DMS53 (cell line): Measurements from ENCODE around the gene CCNK.

Experiments
- DNase-seq: peaks from one replicate; lab custom pipeline; 2025; lab: John Stamatoyannopoulos, UW

The CCNK gene

DNA sequence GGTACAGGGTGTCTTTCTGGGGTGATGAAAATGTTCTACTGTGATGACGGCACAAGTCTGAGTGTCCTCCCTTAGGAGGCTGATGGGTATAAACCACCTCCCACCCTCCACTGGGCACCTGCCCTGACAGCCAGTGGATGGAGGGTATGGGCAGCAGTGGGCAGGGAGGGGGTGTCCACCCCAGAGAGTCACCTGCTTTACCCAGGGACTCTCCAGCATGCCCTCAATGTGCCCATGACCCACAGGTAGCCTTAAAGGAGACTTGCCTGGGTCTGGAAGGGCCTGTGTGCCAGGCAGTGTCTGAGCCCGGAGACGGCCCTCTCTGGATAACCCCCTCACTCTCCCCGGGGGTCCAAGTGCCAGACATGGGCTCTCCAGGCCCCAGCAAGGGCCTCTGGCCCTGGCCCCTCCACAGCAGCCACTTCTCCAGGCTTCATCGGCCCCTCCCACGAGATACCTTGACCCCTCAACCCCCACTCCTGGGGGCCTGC, 38.8 kb downstream of the CCNK start:
- no peak for DNase-seq

DNA sequence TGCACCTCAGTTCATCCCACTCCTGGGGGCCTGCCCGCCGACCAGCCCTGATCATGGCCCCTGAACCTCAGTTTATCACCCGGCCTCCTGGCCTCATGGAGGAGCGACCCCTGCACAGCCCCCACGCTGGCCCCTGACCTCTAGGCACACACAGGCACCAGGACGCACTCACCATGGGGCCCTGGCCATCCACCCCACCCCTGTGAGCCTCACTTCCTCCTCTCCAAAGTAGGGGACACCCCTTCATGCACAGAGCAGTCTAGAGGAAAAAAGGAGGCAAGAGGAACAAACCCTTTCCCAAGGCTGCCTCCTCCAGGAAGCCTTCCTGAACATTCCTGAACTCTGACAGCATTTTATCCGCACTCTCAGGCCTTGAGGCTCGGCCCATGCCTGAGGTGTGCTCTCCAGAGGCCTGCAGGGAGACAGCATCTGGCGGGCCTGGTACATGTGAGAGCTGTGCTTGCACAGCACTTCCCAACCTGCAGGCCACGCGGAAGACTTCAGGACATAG, 39.4 kb downstream of the CCNK start:
- peak; percentile 14 for DNase-seq

DNA sequence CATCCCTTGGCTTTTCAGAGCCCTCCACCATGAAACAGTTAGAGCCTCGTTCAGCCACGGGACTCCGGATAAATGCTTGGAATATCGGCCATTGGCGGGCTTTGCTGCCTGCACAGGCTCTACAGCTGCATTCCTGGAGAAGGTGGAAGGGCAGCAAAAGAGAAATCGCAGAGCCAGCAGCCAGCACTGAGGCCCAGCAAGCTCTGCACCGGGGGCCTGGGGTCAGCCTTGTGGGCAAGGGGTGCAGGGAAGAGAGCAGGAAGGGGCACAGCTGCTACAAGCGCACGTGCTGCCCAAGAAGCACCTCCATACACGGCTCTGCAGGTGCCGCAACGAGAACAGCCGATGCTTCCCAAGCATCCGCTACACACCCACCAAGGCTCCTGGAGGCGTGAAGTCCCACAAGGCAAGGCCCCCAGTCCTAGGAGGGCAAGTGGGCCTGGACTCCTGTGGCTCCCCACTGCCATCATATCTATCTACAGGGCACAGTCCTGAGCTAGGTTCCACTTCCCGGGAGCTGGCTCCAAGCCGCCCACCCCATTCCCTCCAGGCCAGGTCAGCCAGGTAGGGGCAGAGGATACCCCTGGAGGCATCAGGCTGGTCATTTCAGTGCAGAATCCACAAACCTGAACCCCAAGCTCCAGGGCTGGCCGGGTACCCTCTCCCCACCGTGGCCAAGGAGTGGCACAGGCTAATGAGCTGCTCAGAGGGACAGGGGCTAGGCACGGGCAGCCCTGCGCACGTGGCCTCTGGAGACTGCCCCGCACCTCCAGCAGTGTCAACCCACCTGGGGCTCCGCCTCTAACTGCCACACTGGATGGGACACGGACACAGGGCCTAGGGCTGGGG, 40.2 kb downstream of the CCNK start:
- DNase-seq = no peak

DNA sequence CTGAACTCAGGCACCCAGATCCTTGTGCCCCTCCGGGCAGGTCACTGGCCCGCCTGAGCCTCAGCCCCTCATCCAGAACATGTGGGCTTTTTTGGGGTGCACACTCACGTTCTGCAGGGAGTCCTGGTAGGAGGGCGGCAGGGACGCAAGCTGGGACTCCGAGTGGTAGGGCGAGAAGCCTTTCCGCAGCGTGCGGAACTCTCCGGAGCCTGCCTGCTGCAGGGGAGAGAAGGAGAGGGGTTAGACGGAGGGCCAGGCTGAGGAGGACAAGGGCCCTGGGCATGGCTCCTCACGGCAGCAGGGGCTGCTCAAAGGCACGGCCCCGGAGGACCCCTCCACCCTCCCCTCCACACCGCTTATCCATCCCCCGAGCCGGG, 40.8 kb downstream of the CCNK start:
- no peak for DNase-seq

DNA sequence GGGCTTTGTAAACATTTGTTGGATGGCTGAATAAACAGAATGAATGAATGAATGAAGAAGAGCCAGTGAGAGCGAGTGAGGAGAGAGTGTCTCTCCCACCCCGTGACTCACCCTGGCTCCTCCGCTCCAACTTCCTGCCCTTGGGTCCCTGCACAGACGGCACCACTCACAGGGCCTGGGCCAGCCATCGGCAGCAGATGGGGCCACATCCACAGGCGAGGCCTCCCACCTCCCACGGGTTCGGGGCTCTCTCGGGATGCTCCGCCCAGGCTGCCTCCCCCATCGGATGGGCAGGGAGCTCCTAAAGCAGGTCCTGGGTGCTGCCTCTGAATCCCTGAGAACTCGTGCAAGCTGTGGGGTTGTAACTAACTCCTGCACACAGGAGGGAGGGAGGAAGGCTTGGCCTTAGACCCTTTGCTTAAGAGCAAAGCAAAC, 41.3 kb downstream of the CCNK start:
- DNase-seq = peak; percentile 20

DNA sequence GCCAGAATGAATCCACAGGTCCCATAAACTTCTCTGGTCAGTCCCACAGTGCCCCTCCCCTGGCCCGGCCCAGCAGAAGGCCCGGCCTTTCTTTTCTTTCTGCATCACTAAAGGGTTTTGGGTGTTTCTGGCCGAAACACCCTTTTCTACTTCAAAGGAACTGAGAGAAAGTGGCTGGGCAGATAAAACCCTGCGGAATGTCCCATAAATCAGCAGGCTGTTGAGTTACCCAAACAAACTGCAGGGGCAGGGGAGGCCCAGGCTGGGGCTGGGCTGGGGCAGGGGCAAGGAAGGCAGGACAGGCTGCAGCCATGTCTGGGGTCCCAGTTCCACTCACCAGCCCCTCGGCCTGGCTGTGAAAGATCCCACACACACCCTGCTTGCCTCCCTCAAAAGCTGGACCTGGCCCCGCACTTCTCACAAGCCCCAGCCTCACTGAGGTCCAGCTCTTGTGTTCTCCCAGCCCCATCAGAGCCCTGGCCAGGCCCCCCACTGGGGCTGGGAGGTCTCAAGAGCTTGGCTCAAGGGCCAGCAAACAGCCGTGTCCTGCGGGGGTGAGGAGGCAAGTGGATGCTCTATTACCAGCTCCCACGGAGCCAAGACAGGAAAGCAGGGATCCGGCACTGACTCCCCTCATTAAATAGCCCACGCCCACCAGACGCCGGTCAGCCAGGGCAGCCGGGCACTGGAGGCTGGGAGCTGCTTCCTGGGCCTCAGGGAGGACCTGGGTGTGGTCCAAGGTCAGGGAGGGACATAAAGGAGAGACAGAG, 41.9 kb downstream of the CCNK start:
- DNase-seq = no peak

DNA sequence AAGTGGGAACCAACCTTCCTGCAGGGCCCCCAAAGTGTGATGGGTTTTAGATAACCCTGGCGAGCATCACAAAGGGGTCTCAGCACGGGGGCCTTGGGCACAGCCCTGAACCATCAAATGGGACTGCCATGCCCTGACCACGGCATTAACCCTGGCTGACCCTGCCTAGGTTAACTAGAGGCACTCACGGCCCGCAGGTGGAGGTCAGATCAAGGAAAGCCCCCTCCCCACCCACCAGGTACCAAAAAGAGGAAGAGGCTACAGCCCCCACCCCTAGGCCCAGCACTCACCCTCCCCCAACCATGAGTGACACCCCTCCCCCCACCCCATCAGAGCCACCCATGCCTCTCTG, 42.5 kb downstream of the CCNK start:
- DNase-seq = no peak

DNA sequence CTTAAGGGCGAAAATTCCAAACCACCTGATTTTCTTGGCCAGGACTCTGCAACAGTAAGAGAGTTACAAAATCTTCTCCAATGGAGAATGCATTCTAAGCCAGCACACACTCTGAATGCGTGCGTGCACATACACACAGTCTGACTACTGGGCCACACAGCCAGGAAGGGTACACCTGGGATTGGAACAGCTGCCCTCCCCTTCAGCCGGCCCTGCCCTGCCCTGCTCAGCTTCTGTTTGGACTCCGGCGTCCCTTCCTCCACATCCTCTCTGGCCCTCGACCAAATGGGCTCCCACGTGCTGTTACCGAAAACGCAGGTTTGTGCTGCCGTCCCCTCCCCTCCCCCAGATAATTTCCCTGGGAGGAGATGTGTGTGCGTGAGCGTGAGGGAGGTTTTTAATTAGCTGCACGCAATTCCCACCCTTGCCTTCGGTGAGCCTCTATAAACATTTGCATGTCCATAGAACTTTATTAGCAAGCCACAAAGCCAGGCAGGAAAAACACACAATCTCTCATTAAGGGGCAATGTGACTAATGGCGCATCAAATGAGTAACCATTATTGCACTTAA, 43.0 kb downstream of the CCNK start:
- no peak for DNase-seq

DNA sequence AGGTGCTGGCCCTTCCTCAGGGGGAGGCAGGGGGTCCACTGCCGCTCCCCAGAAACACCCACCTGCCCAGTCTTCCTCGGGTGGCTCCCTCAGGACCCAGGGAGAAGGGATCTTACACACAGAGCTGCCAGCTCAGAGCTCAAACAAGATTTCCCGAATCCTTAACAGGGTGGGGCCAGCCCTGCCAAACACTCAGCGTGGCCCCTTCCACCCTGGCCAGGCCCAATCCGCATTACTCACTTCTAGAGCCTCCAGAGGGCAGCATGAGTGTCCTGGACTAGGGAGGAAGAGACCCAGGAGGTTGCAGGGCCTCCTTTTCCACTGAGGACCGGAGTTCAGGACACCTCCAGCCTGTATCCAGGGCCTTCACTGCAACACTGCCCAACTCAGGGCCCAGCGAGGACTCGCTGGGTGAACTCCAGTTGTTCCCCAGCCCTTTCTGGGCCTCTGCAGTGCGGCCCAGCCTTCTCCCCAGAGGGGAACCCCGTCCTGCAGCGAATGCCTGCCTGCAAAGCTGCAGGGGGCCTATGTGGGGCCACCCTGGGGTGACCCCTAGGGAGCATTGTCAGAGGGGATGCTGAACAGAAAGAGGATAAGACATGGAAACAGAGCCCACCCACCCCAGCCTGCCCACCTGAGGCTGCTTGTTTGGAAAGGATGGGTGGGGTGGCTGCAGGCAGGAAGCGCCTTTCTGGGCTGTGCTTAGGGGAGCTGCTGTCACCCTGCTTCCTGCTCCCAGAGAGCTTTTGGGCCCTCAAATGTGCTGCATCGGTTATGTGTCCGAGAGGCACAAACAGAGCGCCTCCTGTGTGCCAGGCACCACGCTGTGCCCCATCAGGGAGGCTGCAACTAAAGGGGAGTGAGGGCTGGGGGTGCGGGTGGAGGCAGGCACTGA, 43.8 kb downstream of the CCNK start:
- DNase-seq = peak; percentile 19

DNA sequence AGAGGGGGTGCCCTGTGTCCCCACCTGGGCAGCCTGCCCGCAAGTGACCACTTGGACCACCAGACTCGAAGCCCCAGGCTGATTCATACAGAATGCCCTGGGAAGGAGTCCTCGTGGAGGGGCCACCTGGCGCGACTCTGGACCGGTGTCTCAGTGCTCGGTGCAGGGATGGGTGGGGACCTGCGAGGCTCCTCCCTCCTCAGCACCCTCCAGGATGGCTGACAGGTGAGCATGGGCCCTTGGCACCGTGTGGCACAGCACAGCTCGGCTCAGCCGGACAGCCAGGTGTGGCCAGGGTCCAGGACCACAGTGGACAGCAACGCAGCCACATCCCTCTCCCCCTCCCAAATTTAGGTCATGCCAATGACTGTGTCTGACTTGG, 44.5 kb downstream of the CCNK start:
- no peak for DNase-seq

DNA sequence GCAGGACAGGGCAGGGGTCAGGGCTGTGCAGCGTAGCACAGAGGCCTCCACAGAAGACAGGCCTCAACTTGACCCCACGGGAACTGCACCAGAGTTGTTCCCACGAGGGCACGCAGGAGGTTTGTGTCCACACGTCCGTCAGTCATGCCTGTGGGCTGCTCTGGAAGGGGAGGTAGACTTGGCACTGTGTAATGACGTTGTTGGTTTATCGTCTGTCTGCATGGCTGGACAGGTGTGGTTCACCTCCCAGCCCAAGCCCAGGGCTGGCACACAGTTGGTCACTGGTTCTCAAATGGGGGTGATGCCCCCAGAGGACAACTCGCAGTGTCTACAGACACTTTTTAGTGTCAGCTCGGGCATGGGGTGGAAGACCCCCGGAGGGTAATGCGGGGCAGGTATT, 45.8 kb downstream of the CCNK start:
- no peak for DNase-seq

DNA sequence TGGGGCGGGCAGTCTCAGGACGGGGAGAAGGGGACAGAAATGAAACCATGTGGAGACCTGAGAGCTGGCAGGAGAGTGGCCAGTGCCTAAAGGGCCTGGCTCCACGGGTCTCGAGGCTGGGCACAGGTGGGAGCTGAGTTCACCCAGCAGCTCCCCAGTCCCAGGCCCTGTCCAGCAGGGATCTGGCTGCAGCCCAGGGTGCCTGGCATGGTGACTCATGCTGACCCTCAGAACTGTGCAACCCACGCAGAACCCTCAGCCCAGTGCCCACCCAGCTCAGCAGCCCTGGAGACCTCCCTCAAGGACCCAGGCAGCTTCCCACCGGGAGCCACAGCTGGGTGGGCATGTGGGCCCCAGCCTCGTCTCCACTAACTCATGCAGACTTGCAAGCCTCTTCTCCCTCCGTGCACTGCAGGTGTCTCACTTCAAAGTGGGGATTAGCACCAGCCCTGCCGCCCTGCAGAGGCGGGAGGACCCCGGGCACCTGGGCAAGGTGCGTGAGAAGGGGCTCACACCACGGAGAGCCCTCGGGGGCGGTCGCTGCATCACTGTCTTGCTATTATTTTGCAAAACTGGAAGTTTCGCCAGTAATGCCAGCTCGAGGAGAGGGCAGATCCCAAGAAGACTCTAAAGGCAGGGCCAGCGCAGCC, 46.3 kb downstream of the CCNK start:
- DNase-seq = no peak

DNA sequence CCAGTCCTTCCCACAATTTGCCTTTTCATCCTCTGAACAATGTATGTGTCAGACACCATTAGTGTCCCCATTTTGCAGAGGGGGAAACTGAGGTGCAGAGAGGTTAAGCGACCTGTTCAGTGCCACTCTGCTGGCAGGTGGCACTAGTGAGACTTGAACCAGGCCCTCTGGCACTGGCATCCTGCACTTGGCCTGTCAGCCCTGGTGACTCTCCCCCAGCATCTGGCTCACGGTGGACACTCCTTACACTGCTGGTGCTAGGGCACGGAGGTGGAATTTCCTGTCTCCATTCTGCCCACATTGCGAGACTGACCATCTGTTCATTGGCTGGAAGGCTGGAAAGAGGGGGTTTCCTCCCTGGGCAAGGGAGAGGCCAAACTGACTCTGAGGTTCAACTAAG, 48.7 kb downstream of the CCNK start:
- no peak for DNase-seq

DNA sequence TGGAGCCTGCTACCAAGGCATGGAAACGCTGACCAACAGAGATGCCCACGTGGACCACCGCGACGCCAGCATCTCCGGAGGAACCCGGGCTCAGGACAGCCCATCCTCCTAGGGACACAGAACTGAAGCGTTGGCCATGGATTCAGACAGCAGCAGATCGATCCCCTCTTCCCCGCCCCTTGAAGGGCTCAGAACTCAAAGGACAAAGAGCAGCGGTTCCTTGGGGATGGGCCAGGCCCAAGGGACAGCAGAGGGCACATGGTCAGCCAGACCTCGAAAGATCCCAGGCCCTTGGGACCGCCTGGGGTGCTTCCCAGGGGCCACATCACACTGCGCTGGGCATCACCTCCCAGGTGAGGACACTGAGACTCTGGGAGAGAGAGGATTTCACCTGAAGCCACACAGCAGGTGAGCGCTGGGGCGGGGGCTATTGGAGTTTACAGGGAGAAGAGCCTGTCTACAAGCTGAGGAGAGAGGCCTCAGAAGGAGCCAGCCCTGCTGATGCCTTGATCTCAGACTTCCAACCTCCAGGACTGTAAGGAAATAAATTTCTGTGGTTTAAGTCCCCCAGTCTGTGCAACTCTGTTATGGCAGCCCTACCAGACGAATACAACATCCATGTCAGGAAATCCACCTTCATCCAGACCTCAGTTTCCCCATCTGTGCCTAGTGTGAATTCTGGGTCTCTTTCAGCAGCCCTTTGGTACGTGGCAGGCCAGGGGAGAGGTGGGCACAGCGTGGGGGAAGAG, 49.4 kb downstream of the CCNK start:
- DNase-seq = no peak

DNA sequence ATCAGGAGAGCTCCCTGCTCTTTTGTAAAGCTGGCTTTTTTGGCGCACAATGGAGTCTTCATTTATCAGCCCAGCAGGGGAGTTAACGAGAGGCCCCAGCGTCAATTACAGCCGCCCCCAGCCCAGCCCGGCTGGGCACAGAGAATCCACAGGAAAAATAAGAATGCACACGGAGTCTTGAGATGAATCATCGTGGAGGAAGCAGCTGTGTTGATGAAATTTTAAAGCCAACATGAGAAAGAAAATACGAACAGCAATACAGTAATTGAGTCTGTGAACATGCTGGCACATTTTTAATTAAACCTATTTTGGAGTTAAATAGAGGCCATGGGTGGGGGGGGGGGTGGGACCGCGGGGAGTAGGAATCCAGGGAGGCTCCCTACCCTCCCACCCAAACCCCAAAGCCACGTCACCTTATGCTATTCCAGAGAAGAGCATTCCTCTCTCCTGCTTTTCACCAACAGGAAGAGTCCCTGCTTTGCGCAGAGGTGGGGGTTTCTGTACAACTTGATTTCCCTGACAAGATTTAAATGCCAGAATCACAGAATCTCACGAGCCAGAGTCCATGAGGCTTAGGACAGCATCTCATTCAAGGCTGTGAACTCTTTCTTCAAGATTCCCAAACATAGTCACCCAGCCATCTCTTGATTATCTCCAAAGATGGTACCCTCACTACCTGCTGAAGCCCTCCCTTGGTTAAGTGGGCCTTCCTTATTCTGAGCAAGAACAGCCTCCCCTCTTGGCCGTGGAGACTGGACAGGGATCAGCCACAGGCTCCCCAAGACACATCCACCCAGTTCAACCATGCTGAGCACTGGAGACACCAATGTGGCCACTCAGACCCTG, 50.3 kb downstream of the CCNK start:
- no peak for DNase-seq

DNA sequence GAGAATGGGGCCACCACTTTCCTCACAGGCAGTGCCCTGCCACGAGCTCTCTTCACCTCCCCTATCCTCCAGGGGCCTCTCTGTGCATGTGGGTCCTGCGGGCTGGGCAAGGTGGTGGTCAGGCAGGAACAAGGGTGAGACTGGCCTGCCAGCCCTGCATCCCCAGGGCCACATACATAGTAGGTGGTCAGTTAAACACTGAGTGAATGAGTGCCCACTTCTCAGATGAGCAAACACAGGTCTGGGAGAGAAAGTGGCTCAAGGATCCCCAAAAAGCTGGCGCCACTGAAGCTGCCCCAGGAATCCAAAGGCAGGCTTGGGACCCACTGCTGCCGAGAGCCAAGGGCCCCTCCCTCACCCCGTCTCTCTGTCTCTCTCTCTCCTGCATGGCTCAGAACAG, 51.1 kb downstream of the CCNK start:
- no peak for DNase-seq

DNA sequence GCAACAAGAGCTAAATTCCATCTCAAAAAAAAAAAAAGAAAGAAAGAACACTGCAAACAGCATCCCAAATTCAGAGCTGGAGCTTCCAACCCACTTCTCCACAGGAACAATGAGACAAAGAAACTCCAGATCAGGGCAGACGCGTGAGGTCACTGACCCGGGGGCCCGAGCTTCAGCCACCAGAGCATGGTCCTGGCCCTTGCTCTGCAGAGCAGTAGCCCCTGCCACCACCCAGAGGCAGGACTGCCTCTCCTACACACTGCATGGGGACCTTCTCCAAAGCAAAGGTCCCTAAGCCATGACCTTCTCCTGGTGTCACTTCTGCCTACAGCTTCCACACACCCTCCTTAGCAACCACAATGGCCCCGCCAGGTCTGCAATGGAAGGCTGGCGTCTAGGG, 53.1 kb downstream of the CCNK start:
- no peak for DNase-seq

DNA sequence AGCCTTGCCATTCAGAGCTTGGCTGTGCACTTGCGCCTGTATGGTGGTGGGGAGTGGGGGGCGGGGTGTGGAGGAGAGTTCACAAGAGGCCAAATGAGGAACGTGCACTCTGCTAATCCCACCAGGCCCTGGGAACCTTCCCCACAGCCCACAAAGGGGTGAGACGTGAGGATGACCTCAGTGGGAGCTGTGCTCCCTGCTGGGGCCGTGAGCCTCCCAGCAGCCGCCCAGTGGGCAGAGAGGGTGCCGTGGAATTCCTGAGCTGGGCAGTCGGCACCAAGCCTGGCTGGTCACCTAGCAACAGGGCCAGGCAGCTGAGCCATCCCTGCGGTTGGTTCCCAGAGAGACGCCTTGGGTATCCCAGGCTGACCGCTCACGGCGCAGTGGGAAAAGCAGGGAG, 53.7 kb downstream of the CCNK start:
- DNase-seq = no peak

DNA sequence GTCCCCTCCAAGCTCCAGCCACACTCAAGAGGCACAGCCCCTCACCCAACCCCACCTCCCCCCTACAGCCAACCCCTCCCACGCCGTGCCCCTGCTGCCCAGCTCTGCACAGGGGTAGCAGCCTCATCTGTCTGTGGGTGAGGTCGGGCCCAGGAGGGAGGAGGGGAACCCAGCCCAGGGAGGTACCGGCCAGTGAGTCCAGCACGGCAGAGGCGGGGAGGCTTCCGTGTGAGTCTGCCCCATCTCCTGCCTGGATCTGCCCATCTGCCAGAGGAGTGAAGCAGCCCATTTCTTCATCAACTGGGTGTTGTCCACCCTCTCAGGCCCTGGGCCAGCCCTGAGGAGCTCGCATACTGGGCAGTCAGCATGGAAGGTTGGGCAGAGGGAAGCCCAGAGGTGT, 54.2 kb downstream of the CCNK start:
- no peak for DNase-seq
